ENCODE results near the gene CLEC4E.

GRCh38 chr12:8584004-8584403 is 43.3 kb upstream of the CLEC4E start:
- TF ChIP-seq POLR2AphosphoS5 (IDR thresholded peaks at IDR 0.05) (no peak), CTCF (IDR thresholded peaks at IDR 0.05) (no peak)
